Measurements from ENCODE around the gene ELAVL3. TPM values are rescaled to one million over a fixed set of nuclear protein-coding genes. Genes with fewer than 3 reads are reported as not detected.
"Not testable (repeated sequence)": the region's sequence is repeated elsewhere in the genome, so short reads cannot be mapped to it uniquely, and the experiment has no call there.

The ELAVL3 gene
- total and polyA plus RNA-seq, 8 donors: 0.04 to 0.31 (median 0.16) TPM; not detected in 1

- no peak for TF ChIP-seq CTCF (IDR thresholded peaks at IDR 0.05)
- no peak for DNase-seq
- no peak overlapping the region for H3K27ac ChIP-seq
- peaks cover 3 to 99% of the 10 kb centered on the region in 2 donors for H3K36me3 ChIP-seq
- H3K27me3 ChIP-seq: no peaks in the 10 kb centered on the region
- no peak for ATAC-seq
- H3K9me3 ChIP-seq: no peaks in the 10 kb centered on the region
- intact Hi-C loops (cut with DNase I): loop anchor here in 1 of 2 donors (10.0 kb wide), 1 partner anchor 149 kb away; the partner anchor contains the start of gene TSPAN16
- no peak overlapping the region for H3K4me3 ChIP-seq
- H3K4me1 ChIP-seq: no peaks in the 10 kb centered on the region
These were observed 36.8 kb downstream of the ELAVL3 start for GRCh38 chr19:11444059-11444458.

- DNase-seq (no peak), ATAC-seq (no peak)
- no peak for TF ChIP-seq CTCF (IDR thresholded peaks at IDR 0.05)
- Histone ChIP-seq H3K27ac (no peak overlapping the region), H3K36me3 (peaks cover 7 to 66% of the 10 kb centered on the region in 2 donors), H3K4me3 (no peak overlapping the region), H3K9me3 (no peaks in the 10 kb centered on the region), H3K27me3 (no peaks in the 10 kb centered on the region), H3K4me1 (peaks cover 14 to 21% of the 10 kb centered on the region in 2 donors)
- intact Hi-C loops (cut with DNase I): no loop called here
These were observed 42.9 kb downstream of the ELAVL3 start for GRCh38 chr19:11437955-11438354.

GRCh38 chr19:11435833-11436313 is 45.0 kb downstream of the ELAVL3 start:
- Histone ChIP-seq H3K9me3 (no peaks in the 10 kb centered on the region), H3K4me3 (peak overlapping the region; percentile 64 to 88), H3K4me1 (peaks cover 14 to 21% of the 10 kb centered on the region in 2 donors), H3K36me3 (peaks cover 4 to 46% of the 10 kb centered on the region in 2 donors), H3K27ac (peak overlapping the region; percentile 74 to 91), H3K27me3 (no peaks in the 10 kb centered on the region)
- TF ChIP-seq CTCF (IDR thresholded peaks at IDR 0.05): no peak
- intact Hi-C loops (cut with DNase I): no loop called here
- DNase-seq: peak in 2 of 4 donors; percentile 50 to 82
- no peak for ATAC-seq

- H3K36me3 ChIP-seq: peaks cover 4 to 39% of the 10 kb centered on the region in 2 donors
- no peaks in the 10 kb centered on the region for H3K9me3 ChIP-seq
- peak; percentile 81 to 88 for TF ChIP-seq CTCF (IDR thresholded peaks at IDR 0.05)
- peak within 1 kb of the TSS; percentile 64 to 88 for H3K4me3 ChIP-seq
- peak within 1 kb of the TSS; percentile 74 to 91 for H3K27ac ChIP-seq
- ATAC-seq: peak; percentile 98
- DNase-seq: peak; percentile 98 to 100 (median 99)
- intact Hi-C loops (cut with DNase I): no loop called here
- H3K27me3 ChIP-seq: no peaks in the 10 kb centered on the region
- H3K4me1 ChIP-seq: peaks cover 14 to 21% of the 10 kb centered on the region in 2 donors
These were observed 45.6 kb downstream of the ELAVL3 start, which contains the start of the genes ODAD3 and PRKCSH for GRCh38 chr19:11435057-11435832. TSS of gene ODAD3 (minus strand) at chr19:11435121. CDS start at chr19:11435016, 105 bp downstream. TSS of gene PRKCSH (plus strand) at chr19:11435635. CDS start at chr19:11436118, 483 bp downstream.

- TF ChIP-seq CTCF (IDR thresholded peaks at IDR 0.05): no peak
- no peak for ATAC-seq
- H3K9me3 ChIP-seq: no peaks in the 10 kb centered on the region
- H3K4me1 ChIP-seq: peaks cover 14 to 21% of the 10 kb centered on the region in 2 donors
- H3K27ac ChIP-seq: peak overlapping the region; percentile 74 to 91
- H3K36me3 ChIP-seq: peaks cover 4 to 34% of the 10 kb centered on the region in 2 donors
- H3K4me3 ChIP-seq: peak overlapping the region; percentile 29 to 88
- intact Hi-C loops (cut with DNase I): no loop called here
- no peaks in the 10 kb centered on the region for H3K27me3 ChIP-seq
- DNase-seq: no peak
These were observed 46.2 kb downstream of the ELAVL3 start for GRCh38 chr19:11434703-11435056.

GRCh38 chr19:11433526-11433925 is 47.3 kb downstream of the ELAVL3 start:
- intact Hi-C loops (cut with DNase I): not testable (repeated sequence)

More at GRCh38 chr19:11433526-11433925, 47.3 kb downstream of the ELAVL3 start:
- Histone ChIP-seq H3K36me3 (peaks cover 4 to 22% of the 10 kb centered on the region in 2 donors), H3K4me1 (peaks cover 14 to 21% of the 10 kb centered on the region in 2 donors)
- H3K27ac ChIP-seq, H3K4me3 ChIP-seq, DNase-seq, H3K27me3 ChIP-seq, H3K9me3 ChIP-seq, ATAC-seq: not testable (repeated sequence)

Measured in left lung (tissue), 10 donors.